Esophagus muscularis mucosa (tissue), 3 donors: ENCODE results near the gene ASPSCR1.

ENCODE experiments used
- POLR2A ChIP-seq: fragments of 450-650 bp; IDR thresholded peaks from one replicate; pipeline ENCODE4 v1.6.1; 2017; ENCODE audit warnings: antibody characterized with exemption, moderate library complexity, mild to moderate bottlenecking, low read depth
- TF ChIP-seq, protein P1 (sequence below), 3 experiments: fragments of 200-600 bp in 2 of 3; fragments of 450-650 bp in 1 of 3; sonication (generic) in 2 of 3; IDR thresholded peaks; one replicate each; pipeline ENCODE4 v1.5.1; 2017 to 2019; ENCODE audit warnings: antibody characterized with exemption in 3 of 3, mild to moderate bottlenecking in 2 of 3, moderate library complexity in 1 of 3

DNA sequence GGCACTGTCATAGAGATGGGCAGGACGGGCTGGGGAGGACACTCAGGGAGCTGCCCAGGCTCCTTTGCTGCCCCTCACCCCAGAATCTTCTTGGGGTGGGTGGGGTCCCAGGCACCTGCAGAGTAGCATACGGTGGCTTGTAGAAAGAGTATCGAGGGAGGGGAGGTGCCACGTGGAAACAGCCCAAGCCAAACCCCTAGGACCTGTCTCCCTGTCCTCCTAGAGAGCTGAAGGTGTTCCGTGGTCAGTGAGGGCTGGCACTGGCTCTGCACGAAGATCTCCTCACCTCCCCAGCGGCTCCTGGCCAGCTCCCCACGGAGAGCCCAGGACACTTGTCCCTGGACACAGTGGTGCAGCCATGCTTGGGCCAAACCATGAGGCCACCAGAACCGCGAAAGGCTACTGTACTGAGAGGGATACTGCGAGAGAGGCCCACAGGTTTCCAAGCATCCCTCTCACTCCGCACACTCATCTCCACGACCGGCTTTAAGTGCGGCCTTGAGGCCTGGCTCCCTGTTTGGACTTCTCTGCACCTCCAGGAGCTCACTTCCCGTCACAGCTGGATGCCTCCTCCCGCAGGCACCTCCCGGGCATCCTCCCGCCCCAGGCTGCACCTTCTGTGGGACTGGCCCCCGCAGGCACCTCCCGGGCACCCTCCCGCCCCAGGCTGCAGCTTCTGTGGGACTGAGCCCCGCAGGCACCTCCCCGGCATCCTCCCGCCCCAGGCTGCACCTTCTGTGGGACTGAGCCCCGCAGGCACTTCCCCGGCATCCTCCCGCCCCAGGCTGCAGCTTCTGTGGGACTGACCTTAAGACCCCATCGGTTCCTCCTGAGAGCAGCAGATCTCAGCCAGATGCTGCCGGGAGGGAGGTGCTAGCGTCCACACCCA is 47.9 kb upstream of the ASPSCR1 start:
- no peak for TF ChIP-seq POLR2A
- TF ChIP-seq, protein P1, sequence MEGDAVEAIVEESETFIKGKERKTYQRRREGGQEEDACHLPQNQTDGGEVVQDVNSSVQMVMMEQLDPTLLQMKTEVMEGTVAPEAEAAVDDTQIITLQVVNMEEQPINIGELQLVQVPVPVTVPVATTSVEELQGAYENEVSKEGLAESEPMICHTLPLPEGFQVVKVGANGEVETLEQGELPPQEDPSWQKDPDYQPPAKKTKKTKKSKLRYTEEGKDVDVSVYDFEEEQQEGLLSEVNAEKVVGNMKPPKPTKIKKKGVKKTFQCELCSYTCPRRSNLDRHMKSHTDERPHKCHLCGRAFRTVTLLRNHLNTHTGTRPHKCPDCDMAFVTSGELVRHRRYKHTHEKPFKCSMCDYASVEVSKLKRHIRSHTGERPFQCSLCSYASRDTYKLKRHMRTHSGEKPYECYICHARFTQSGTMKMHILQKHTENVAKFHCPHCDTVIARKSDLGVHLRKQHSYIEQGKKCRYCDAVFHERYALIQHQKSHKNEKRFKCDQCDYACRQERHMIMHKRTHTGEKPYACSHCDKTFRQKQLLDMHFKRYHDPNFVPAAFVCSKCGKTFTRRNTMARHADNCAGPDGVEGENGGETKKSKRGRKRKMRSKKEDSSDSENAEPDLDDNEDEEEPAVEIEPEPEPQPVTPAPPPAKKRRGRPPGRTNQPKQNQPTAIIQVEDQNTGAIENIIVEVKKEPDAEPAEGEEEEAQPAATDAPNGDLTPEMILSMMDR (IDR thresholded peaks at IDR 0.05) = no peak
